Epithelial cell of esophagus (primary cell): Measurements from ENCODE around the gene TIMM23.
A peak's percentile ranks its signal among the peaks of the same experiment; 100 is the strongest.

Experiments
- DNase-seq: peaks from one replicate; pipeline ENCODE4 v3.0.0; 2010; ENCODE audit warnings: low read depth
- H3K4me3 ChIP-seq: 2 replicates; pipeline ENCODE4 v1.5.1; 2011; ENCODE audit warnings: mild to moderate bottlenecking, low read length, control low read depth
- TF ChIP-seq, protein P1 (sequence below): IDR thresholded peaks from 2 replicates; pipeline ENCODE4 v1.5.1; 2011; ENCODE audit warnings: low read depth, mild to moderate bottlenecking, low read length, control low read depth, inconsistent platforms; ENCODE audit not compliant: insufficient read depth; ENCODE audit errors: missing control alignments

The TIMM23 gene

DNA sequence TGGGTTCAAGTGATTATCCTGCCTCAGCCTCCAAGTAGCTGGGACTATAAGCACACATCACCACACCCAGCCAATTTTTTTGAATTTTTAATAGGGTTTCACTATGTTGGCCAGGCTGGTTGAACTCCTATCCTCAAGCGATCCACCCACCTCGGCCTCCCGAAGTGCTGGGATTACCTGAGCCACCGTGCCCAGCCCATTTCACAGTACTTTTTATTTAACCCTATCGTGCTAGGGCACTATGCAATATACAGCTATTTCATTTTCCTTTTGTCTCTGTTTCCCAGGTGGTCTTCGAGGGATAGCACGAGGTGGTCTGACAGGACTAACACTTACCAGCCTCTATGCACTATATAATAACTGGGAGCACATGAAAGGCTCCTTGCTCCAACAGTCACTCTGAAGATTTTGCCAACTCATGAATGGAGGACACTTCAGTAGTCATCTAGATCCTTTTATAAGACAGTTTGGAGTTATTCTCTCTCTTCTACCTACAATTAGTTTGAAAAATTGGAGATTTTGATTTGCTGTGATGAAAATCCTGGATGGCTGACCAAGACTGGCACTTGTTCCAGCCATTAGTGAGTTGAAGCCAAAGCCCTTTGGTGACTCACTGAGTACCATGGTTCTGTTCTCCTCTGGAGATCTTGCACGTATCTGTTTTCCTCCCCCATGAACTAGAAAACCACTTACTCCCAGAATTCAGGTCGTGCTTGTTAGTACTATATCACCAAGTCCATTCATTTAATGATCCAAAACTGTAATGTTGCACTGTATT is 30.8 kb downstream of the TIMM23 start:
- H3K4me3 ChIP-seq, result no peak overlapping the region
- TF ChIP-seq, protein P1, sequence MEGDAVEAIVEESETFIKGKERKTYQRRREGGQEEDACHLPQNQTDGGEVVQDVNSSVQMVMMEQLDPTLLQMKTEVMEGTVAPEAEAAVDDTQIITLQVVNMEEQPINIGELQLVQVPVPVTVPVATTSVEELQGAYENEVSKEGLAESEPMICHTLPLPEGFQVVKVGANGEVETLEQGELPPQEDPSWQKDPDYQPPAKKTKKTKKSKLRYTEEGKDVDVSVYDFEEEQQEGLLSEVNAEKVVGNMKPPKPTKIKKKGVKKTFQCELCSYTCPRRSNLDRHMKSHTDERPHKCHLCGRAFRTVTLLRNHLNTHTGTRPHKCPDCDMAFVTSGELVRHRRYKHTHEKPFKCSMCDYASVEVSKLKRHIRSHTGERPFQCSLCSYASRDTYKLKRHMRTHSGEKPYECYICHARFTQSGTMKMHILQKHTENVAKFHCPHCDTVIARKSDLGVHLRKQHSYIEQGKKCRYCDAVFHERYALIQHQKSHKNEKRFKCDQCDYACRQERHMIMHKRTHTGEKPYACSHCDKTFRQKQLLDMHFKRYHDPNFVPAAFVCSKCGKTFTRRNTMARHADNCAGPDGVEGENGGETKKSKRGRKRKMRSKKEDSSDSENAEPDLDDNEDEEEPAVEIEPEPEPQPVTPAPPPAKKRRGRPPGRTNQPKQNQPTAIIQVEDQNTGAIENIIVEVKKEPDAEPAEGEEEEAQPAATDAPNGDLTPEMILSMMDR, result no peak
- DNase-seq, result no peak

DNA sequence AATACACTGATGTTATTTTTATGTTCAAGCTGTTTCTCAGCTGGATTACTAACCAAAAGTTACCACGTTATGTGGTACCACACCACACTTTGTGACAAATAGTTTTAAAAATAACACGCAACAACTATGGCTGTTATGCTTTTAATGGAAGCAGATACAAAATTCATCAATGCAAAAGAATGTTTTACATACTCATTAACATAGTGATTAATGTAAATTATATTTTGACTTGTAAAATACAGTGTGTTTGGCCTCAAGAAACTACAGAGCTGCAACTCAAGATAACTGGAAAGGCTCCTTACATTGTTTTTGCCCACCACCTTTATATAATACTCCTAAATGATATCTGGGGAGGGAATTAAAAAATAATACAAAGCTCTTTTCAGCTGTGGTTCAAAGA is 32.7 kb downstream of the TIMM23 start:
- no peak for DNase-seq
- TF ChIP-seq, protein P1, result no peak
- H3K4me3 ChIP-seq, result no peak overlapping the region

DNA sequence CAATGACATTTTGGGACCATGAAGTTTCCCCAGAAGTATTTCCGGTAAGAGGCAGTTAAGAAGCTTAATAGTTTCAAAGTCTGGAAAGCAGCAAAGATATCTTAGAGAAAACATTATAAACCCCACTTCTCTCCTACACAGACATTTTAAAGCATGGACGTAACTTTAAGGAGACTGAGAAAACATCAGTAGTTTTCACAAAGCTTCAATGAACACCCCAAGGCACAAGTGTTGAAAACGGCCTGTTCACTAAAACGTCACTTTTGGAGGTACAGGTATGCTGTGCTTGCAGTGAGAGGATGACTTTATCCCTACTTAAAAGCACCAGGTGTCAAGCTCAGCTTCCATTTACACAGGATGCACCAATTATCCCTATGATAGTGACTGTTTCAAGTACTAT is 33.1 kb downstream of the TIMM23 start:
- H3K4me3 ChIP-seq, result no peak overlapping the region
- no peak for DNase-seq
- TF ChIP-seq, protein P1, result no peak

- no peak overlapping the region for H3K4me3 ChIP-seq
- DNase-seq, result peak; percentile 64
- TF ChIP-seq, protein P1, result no peak
Observed at GRCh38 chr10:46006219-46006618, 33.9 kb downstream of the TIMM23 start.

- H3K4me3 ChIP-seq, result no peak overlapping the region
- TF ChIP-seq, protein P1, result no peak
- DNase-seq, result no peak
Observed at GRCh38 chr10:46012746-46013145, 40.5 kb downstream of the TIMM23 start.

- TF ChIP-seq, protein P1, result no peak
- no peak for DNase-seq
- no peak overlapping the region for H3K4me3 ChIP-seq
Observed at GRCh38 chr10:46014206-46014605, 41.9 kb downstream of the TIMM23 start.

DNA sequence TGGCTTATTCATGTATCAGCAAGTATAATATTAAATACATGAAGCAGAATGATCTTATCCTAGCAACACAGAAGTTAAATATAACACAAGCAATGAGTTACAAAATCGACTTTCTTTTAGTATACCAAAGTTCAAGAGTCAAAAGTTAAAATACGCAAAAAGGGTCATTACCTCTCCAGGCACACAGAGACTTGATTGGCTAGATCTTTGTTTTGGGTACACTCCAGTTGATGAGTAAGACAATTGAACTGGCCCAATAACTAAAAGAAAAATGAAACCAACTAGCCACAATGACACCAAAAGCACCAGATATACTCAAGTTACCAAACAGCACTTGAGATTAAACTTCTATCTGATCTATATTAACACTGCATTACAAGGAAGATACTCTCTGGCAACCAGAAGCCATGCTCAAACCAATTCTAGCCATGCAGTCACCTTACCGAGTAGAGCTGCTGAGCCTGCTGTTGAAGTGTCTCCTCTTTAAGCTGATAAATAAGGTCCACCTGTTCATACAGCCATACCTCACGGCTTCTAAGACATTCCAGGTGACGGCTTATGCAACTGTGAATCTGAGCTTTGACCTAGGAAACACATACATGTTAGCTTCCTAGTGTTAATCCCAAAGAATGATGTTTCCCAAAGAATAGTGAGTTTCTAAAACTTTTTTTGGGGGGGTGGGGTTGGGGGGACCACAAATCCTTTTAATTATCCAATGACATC is 42.6 kb downstream of the TIMM23 start:
- no peak for DNase-seq
- TF ChIP-seq, protein P1, result no peak
- no peak overlapping the region for H3K4me3 ChIP-seq
